Hepatocyte (in vitro differentiated cells): ENCODE results near the gene KIF1C. TPM values are rescaled to one million over a fixed set of nuclear protein-coding genes. Genes with fewer than 3 reads are reported as not detected.

Experiments
- DNase-seq: peaks from one replicate; pipeline ENCODE4 v3.0.0-alpha.2; 2016; ENCODE audit warnings: low spot score
- H2AFZ ChIP-seq: fragments of 200-600 bp; sonication (generic); 2 replicates; pipeline ENCODE4 v1.6.0; 2016; ENCODE audit warnings: antibody characterized with exemption, mild to moderate bottlenecking
- H3K27ac ChIP-seq: fragments of 200-600 bp; sonication (generic); 2 replicates; pipeline ENCODE4 v1.5.1; 2016; ENCODE audit warnings: mild to moderate bottlenecking
- H3K27me3 ChIP-seq: fragments of 200-600 bp; sonication (generic); 2 replicates; pipeline ENCODE4 v1.6.1; 2016
- H3K36me3 ChIP-seq: fragments of 200-600 bp; sonication (generic); replicated peaks from 2 replicates; pipeline ENCODE4 v1.5.1; 2016; ENCODE audit warnings: low read depth; ENCODE audit not compliant: insufficient read depth
- H3K4me1 ChIP-seq: fragments of 200-600 bp; sonication (generic); 2 replicates; pipeline ENCODE4 v1.5.1; 2016; ENCODE audit warnings: mild to moderate bottlenecking, moderate library complexity; ENCODE audit not compliant: insufficient read depth
- H3K4me2 ChIP-seq: fragments of 200-600 bp; sonication (generic); 2 replicates; pipeline ENCODE4 v1.6.0; 2016
- H3K4me3 ChIP-seq: fragments of 200-600 bp; sonication (generic); 2 replicates; pipeline ENCODE4 v1.5.1; 2016; ENCODE audit warnings: mild to moderate bottlenecking
- H3K79me2 ChIP-seq: fragments of 200-600 bp; sonication (generic); 2 replicates; pipeline ENCODE4 v1.6.0; 2017; ENCODE audit warnings: mild to moderate bottlenecking
- H3K9me2 ChIP-seq: fragments of 200-600 bp; sonication (generic); replicated peaks from 2 replicates; pipeline ENCODE4 v1.6.0; 2017; ENCODE audit warnings: mild to moderate bottlenecking; ENCODE audit not compliant: insufficient read depth
- H3K9me3 ChIP-seq: fragments of 200-600 bp; sonication (generic); 2 replicates; pipeline ENCODE4 v1.5.1; 2016; ENCODE audit warnings: low read depth, mild to moderate bottlenecking
- H4K20me1 ChIP-seq: fragments of 200-600 bp; sonication (generic); 2 replicates; pipeline ENCODE4 v1.6.0; 2016; ENCODE audit warnings: mild to moderate bottlenecking; ENCODE audit not compliant: insufficient read depth, poor library complexity, severe bottlenecking
- EZH2 ChIP-seq: fragments of 200-600 bp; sonication (generic); IDR thresholded peaks from 2 replicates; pipeline ENCODE4 v1.6.1; 2016; ENCODE audit warnings: antibody characterized with exemption, mild to moderate bottlenecking, borderline replicate concordance
- EZH2phosphoT487 ChIP-seq: fragments of 200-600 bp; sonication (generic); IDR thresholded peaks from one replicate; pipeline ENCODE4 v1.6.1; 2018; ENCODE audit warnings: antibody characterized with exemption, mild to moderate bottlenecking, low read depth, moderate library complexity; ENCODE audit not compliant: unreplicated experiment, severe bottlenecking
- WGBS: methylation state at CpG from one replicate; pipeline ENCODE4 v1.1.6; 2016; ENCODE audit warnings: low lambda C conversion rate; ENCODE audit errors: missing lambda C conversion rate; 5-methylcytosine and 5-hydroxymethylcytosine counted together
- polyA plus RNA-seq: library from polyadenylated mRNA; unstranded; fragments of >200 nt; fragmentation: Nextera tagmentation; extraction: Ambion mirVana; gene quantifications from 2 replicates; pipeline ENCODE4 v1.2.1, GENCODE V29; 2016
- total RNA-seq: library from RNA; depleted of rRNA; stranded (reverse); fragments of >200 nt; gene quantifications from 2 replicates; pipeline ENCODE4 v1.2.3, GENCODE V29; 2014
- TF ChIP-seq, protein P1 (sequence below): fragments of 200-600 bp; sonication (generic); IDR thresholded peaks from 2 replicates; pipeline ENCODE4 v1.5.1; 2016; ENCODE audit warnings: antibody characterized with exemption, mild to moderate bottlenecking; ENCODE audit not compliant: poor library complexity

The KIF1C gene
- total and polyA plus RNA-seq, 2 experiments from 2014 or later, result 59.4 to 75.9 TPM

DNA sequence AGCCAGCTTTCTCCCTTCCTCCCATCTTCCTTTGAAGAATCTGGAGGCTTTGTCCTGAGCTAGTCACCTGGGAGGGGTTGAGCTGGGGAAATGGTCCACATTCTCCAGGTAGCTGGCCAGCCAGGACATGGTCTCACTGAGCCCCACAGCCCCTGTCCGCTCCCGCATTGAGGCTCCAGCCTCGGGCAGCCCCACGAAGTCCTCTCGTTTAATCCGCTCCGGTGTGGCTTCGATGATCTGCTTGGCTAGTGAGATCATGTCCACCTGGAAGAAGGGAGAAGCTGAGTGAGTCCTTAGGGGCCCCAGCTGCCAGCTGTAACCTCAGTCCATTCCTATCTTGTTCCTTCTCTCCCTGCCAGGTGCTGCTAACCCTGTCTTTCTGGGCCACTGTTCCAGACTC is 27.5 kb upstream of the KIF1C start:
- H3K9me3 ChIP-seq, result no peaks in the 10 kb centered on the region
- peak overlapping the region; percentile 89 for H3K4me2 ChIP-seq
- no peak for TF ChIP-seq EZH2phosphoT487
- TF ChIP-seq, protein P1, sequence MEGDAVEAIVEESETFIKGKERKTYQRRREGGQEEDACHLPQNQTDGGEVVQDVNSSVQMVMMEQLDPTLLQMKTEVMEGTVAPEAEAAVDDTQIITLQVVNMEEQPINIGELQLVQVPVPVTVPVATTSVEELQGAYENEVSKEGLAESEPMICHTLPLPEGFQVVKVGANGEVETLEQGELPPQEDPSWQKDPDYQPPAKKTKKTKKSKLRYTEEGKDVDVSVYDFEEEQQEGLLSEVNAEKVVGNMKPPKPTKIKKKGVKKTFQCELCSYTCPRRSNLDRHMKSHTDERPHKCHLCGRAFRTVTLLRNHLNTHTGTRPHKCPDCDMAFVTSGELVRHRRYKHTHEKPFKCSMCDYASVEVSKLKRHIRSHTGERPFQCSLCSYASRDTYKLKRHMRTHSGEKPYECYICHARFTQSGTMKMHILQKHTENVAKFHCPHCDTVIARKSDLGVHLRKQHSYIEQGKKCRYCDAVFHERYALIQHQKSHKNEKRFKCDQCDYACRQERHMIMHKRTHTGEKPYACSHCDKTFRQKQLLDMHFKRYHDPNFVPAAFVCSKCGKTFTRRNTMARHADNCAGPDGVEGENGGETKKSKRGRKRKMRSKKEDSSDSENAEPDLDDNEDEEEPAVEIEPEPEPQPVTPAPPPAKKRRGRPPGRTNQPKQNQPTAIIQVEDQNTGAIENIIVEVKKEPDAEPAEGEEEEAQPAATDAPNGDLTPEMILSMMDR, result no peak
- H3K79me2 ChIP-seq, result peaks cover 64% of the 10 kb centered on the region
- no peaks in the 10 kb centered on the region for H4K20me1 ChIP-seq
- H3K27me3 ChIP-seq, result no peaks in the 10 kb centered on the region
- no peak overlapping the region for H3K4me3 ChIP-seq
- H2AFZ ChIP-seq, result no peak overlapping the region
- H3K9me2 ChIP-seq, result no peaks in the 10 kb centered on the region
- peaks cover 22% of the 10 kb centered on the region for H3K4me1 ChIP-seq
- H3K27ac ChIP-seq, result peak overlapping the region; percentile 93
- 98% methylated on average over 8 of the region's 8 CpGs for WGBS
- no peak for DNase-seq
- no peaks in the 10 kb centered on the region for H3K36me3 ChIP-seq

DNA sequence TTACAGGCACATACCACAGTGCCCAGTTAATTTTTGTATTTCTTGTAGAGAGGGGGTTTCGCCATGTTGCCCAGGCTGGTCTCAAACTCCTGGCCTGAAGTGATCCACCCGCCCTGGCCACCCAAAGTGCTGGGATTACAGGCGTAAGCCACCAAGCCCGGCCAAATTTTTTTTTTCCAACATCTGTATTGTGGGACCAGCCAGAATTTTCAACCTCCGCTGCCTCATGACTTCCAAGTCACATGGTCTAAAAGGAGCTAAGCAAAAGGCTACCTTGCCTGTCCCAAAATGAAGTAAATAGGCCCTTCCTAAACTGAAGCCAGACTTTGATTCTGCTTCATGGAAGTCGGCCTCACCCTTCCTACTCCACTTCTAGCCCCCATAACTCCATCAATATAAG is 25.9 kb upstream of the KIF1C start:
- H3K27me3 ChIP-seq, result no peaks in the 10 kb centered on the region
- no peaks in the 10 kb centered on the region for H3K9me3 ChIP-seq
- H3K79me2 ChIP-seq, result peaks cover 51% of the 10 kb centered on the region
- no peak overlapping the region for H3K4me2 ChIP-seq
- H3K4me3 ChIP-seq, result no peak overlapping the region
- no peaks in the 10 kb centered on the region for H3K9me2 ChIP-seq
- no peaks in the 10 kb centered on the region for H4K20me1 ChIP-seq
- H3K27ac ChIP-seq, result no peak overlapping the region
- H3K4me1 ChIP-seq, result peaks cover 14% of the 10 kb centered on the region
- 95% methylated on average over 6 of the region's 6 CpGs for WGBS
- no peak overlapping the region for H2AFZ ChIP-seq
- DNase-seq, result no peak
- no peaks in the 10 kb centered on the region for H3K36me3 ChIP-seq
- TF ChIP-seq EZH2, result no peak
- TF ChIP-seq, protein P1, result no peak
- no peak for TF ChIP-seq EZH2phosphoT487

DNA sequence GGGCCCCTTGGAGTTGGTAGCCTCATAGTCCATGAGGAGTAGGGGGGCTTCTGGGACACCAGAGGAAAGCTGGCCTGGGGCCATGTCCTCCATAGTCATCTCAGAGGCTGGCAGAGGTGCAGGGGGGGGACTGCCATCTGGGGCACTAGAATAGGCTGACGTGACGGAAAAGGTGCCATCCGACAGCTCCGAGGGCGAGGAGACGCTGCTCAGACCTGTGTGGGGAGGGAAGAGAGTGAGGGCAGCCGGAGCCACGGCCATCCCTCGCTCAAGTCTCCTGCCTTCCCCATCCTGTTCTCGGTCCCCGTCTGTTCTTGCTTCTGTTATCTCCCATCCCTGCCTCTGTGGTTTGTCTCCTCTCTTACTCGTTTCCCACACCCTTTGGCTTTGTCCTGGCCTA is 25.4 kb upstream of the KIF1C start:
- H3K4me2 ChIP-seq, result no peak overlapping the region
- H3K4me1 ChIP-seq, result peaks cover 14% of the 10 kb centered on the region
- no peaks in the 10 kb centered on the region for H3K9me2 ChIP-seq
- no peak overlapping the region for H3K4me3 ChIP-seq
- no peaks in the 10 kb centered on the region for H3K9me3 ChIP-seq
- H3K36me3 ChIP-seq, result no peaks in the 10 kb centered on the region
- TF ChIP-seq, protein P1, result no peak
- TF ChIP-seq EZH2phosphoT487 (no peak), EZH2 (no peak)
- H4K20me1 ChIP-seq, result no peaks in the 10 kb centered on the region
- 89% methylated on average over 12 of the region's 12 CpGs for WGBS
- H2AFZ ChIP-seq, result no peak overlapping the region
- H3K27ac ChIP-seq, result no peak overlapping the region
- DNase-seq, result no peak
- H3K27me3 ChIP-seq, result no peaks in the 10 kb centered on the region
- H3K79me2 ChIP-seq, result peaks cover 51% of the 10 kb centered on the region

DNA sequence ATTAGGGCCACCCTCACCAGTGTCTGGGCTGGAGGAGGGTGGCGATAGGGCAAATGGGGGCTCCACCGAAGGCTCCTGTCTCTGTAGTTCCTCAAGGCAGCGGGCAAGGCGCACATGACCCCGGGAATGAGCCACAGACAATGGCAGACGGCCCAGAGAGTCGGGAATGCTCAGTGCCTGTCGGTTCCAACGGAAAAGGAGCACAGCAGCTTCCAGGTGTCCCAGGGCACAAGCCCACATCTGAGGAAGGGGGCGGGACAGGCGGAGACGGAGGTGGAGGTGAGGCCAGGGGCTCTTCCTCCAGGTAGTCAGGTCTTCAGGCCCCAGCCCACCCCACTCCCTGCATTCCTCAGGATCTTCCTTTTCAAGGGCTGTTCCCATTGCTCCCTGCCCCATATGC is 25.0 kb upstream of the KIF1C start:
- H3K9me2 ChIP-seq, result no peaks in the 10 kb centered on the region
- peaks cover 51% of the 10 kb centered on the region for H3K79me2 ChIP-seq
- no peak for TF ChIP-seq EZH2
- TF ChIP-seq EZH2phosphoT487, result no peak
- TF ChIP-seq, protein P1, result no peak
- H3K4me1 ChIP-seq, result peaks cover 14% of the 10 kb centered on the region
- 58% methylated on average over 10 of the region's 12 CpGs for WGBS
- no peak for DNase-seq
- H4K20me1 ChIP-seq, result no peaks in the 10 kb centered on the region
- H3K27me3 ChIP-seq, result no peaks in the 10 kb centered on the region
- H3K4me2 ChIP-seq, result no peak overlapping the region
- H3K36me3 ChIP-seq, result no peaks in the 10 kb centered on the region
- H3K27ac ChIP-seq, result no peak overlapping the region
- H3K4me3 ChIP-seq, result no peak overlapping the region
- no peaks in the 10 kb centered on the region for H3K9me3 ChIP-seq
- no peak overlapping the region for H2AFZ ChIP-seq
